NCI-H526 (cell line): ENCODE measurements around the gene SLC27A6.

Experiments
- DNase-seq, 2 experiments: peaks; one replicate each; lab custom pipeline; 2025; lab: John Stamatoyannopoulos, UW

SLC27A6 gene

GRCh38 chr5:129063483-129064113, 98.3 kb downstream of the SLC27A6 start:
- DNase-seq: no peak

- no peak for DNase-seq
These were observed 100.4 kb downstream of the SLC27A6 start for GRCh38 chr5:129065721-129066120.

- DNase-seq: no peak
These were observed 102.5 kb downstream of the SLC27A6 start for GRCh38 chr5:129067745-129068144.

- peak; percentile 81 for DNase-seq
These were observed 104.0 kb downstream of the SLC27A6 start for GRCh38 chr5:129069292-129069691.

GRCh38 chr5:129073111-129073510, 107.8 kb downstream of the SLC27A6 start:
- no peak for DNase-seq

- DNase-seq: no peak
These were observed 109.6 kb downstream of the SLC27A6 start for GRCh38 chr5:129074903-129075302.

GRCh38 chr5:129077433-129078075, 112.3 kb downstream of the SLC27A6 start:
- no peak for DNase-seq

GRCh38 chr5:129078247-129078646, 113.0 kb downstream of the SLC27A6 start:
- DNase-seq: no peak

- no peak for DNase-seq
These were observed 113.4 kb downstream of the SLC27A6 start for GRCh38 chr5:129078660-129079059.

- DNase-seq: no peak
These were observed 114.2 kb downstream of the SLC27A6 start for GRCh38 chr5:129079496-129079895.

- DNase-seq: no peak
These were observed 115.5 kb downstream of the SLC27A6 start for GRCh38 chr5:129080766-129081165.

GRCh38 chr5:129082225-129083136, 117.2 kb downstream of the SLC27A6 start:
- DNase-seq: no peak
